K562 (cell line): ENCODE measurements around the gene AP1S3. TPM values are rescaled to one million over a fixed set of nuclear protein-coding genes. Genes with fewer than 3 reads are reported as not detected.

Experiments used
- ATAC-seq: fragments of 200-7000 bp; cut with Tn5 transposase; 3 replicates; pipeline ENCODE4 v1.9.1; 2020; ENCODE audit warnings: moderate library complexity
- BruUV-seq: library from RNA; stranded (reverse); fragments of 400-500 nt; replicated peaks from 2 replicates; lab custom pipeline; 2021; lab: Mats Ljungman, UMichigan
- CTCF ChIA-PET: fragments of 300-600 bp; formaldehyde crosslinking; extraction: SDS; loops from one replicate; lab custom pipeline; 2021; ENCODE audit warnings: low intra/inter-chr PET ratio; lab: Yijun Ruan, JAX
- POLR2A ChIA-PET: fragments of 300-600, 350-650 bp; sonication (Branson Sonifier 250); formaldehyde crosslinking; extraction: SDS; loops from one replicate; lab custom pipeline; 2021; ENCODE audit warnings: antibody characterized with exemption, inconsistent platforms; lab: Yijun Ruan, JAX
- DNase-seq, 4 experiments: peaks; one replicate each; pipeline versions ENCODE4 v3.0.0 to v3.0.0-alpha.2; 2011 to 2018; ENCODE audit warnings: low spot score in 3 of 4, mixed read lengths in 3 of 4; ENCODE audit errors: extremely low read depth in 1 of 4
- FAIRE-seq: peaks from 2 replicates; lab custom pipeline; 2011; peaks lifted over from hg19 to GRCh38; lab: Jason Lieb, UNC
- H2AFZ ChIP-seq: 2 replicates; pipeline ENCODE4 v1.6.0; 2011; ENCODE audit warnings: low read depth, low read length, control low read depth, inconsistent platforms
- H3K27ac ChIP-seq: fragments of 200-600 bp; 3 replicates; pipeline ENCODE4 v1.8.0; 2011; ENCODE audit warnings: low read depth, mild to moderate bottlenecking, control low read depth, inconsistent platforms, low read length, moderate library complexity, mixed read lengths; ENCODE audit errors: extremely low read depth
- H3K27me3 ChIP-seq, 2 experiments: fragments of 300-600 bp in 1 of 2; 2 replicates in 1 of 2; 3 replicates in 1 of 2; pipeline versions ENCODE4 v1.6.0 to v1.8.0; 2011; ENCODE audit warnings: inconsistent platforms in 2 of 2, low read length in 2 of 2, mild to moderate bottlenecking in 1 of 2, mixed read lengths in 1 of 2, moderate library complexity in 1 of 2; ENCODE audit not compliant: control insufficient read depth in 2 of 2, insufficient read depth in 2 of 2
- H3K36me3 ChIP-seq: fragments of 300-600 bp; 3 replicates; pipeline ENCODE4 v1.8.0; 2011; ENCODE audit warnings: mild to moderate bottlenecking, low read length, inconsistent platforms; ENCODE audit not compliant: control insufficient read depth, insufficient read depth
- H3K4me1 ChIP-seq, 2 experiments: fragments of 200-600 bp in 1 of 2; replicated peaks in 1 of 2; 2 replicates in 1 of 2; 3 replicates in 1 of 2; pipeline versions ENCODE4 v1.5.1 to v1.8.0; 2011; ENCODE audit warnings: inconsistent platforms in 2 of 2, low read length in 2 of 2, mild to moderate bottlenecking in 1 of 2, mixed read lengths in 1 of 2, moderate library complexity in 1 of 2; ENCODE audit not compliant: control insufficient read depth in 2 of 2, insufficient read depth in 2 of 2
- H3K4me2 ChIP-seq: 2 replicates; pipeline ENCODE4 v1.6.1; 2011; ENCODE audit warnings: low read length, control low read depth, inconsistent platforms, mixed read lengths; ENCODE audit not compliant: insufficient read depth
- H3K4me3 ChIP-seq: fragments of 200-600 bp; sonication (generic), shearing (Covaris generic); 2 replicates; pipeline ENCODE4 v1.5.1; 2016; ENCODE audit warnings: control low read depth, inconsistent platforms
- H3K79me2 ChIP-seq: fragments of 200-600 bp; 3 replicates; pipeline ENCODE4 v1.8.0; 2011; ENCODE audit warnings: low read length, inconsistent platforms; ENCODE audit not compliant: control insufficient read depth, insufficient read depth
- H3K9ac ChIP-seq, 2 experiments: 2 replicates each; pipeline versions ENCODE4 v1.6.0 to v1.6.1; 2011; ENCODE audit warnings: low read depth in 2 of 2, low read length in 2 of 2, control low read depth in 1 of 2, inconsistent platforms in 1 of 2, mild to moderate bottlenecking in 1 of 2, mixed read lengths in 1 of 2; ENCODE audit not compliant: insufficient read depth in 1 of 2
- H3K9me1 ChIP-seq: one replicate; pipeline ENCODE4 v1.6.0; 2011; ENCODE audit warnings: inconsistent platforms, mild to moderate bottlenecking, low read length, moderate library complexity; ENCODE audit not compliant: control insufficient read depth, insufficient read depth
- H3K9me3 ChIP-seq: replicated peaks from 2 replicates; pipeline ENCODE4 v1.5.1; 2011; ENCODE audit warnings: low read depth, low read length, inconsistent platforms; ENCODE audit not compliant: control insufficient read depth, insufficient read depth
- H4K20me1 ChIP-seq: replicated peaks from 2 replicates; pipeline ENCODE4 v1.6.1; 2011; ENCODE audit warnings: low read length, inconsistent platforms, mixed read lengths; ENCODE audit not compliant: control insufficient read depth, insufficient read depth
- BCLAF1 ChIP-seq, 2 experiments: fragments of 450-650 bp in 1 of 2; IDR thresholded peaks; 2 replicates each; pipeline ENCODE4 v1.6.1; 2011 to 2017; ENCODE audit warnings: low read depth in 2 of 2, antibody characterized with exemption in 1 of 2, borderline replicate concordance in 1 of 2, low read length in 1 of 2, mild to moderate bottlenecking in 1 of 2, mixed read lengths in 1 of 2; ENCODE audit not compliant: control insufficient read depth in 1 of 2
- HLTF ChIP-seq: fragments of 450-650 bp; IDR thresholded peaks from 2 replicates; pipeline ENCODE4 v1.6.1; 2016
- PREB ChIP-seq: sonication (generic); formaldehyde crosslinking; IDR thresholded peaks from 2 replicates; pipeline ENCODE4 v1.8.1; 2023; ENCODE audit warnings: mild to moderate bottlenecking, missing genetic modification reagents
- ZBTB12 ChIP-seq: fragments of 250-450 bp; sonication (Bioruptor Pico); IDR thresholded peaks from 2 replicates; pipeline ENCODE4 v1.4.0; 2020
- ZNF316 ChIP-seq: fragments of 450-650 bp; IDR thresholded peaks from 2 replicates; pipeline ENCODE4 v1.6.1; 2016
- ZNF79 ChIP-seq: fragments of 250-450 bp; sonication (Bioruptor Pico); IDR thresholded peaks from 2 replicates; pipeline ENCODE4 v1.4.0; 2020; ENCODE audit warnings: low read depth, mild to moderate bottlenecking, moderate library complexity
- WGBS: fragments of 100-300 bp; shearing (Covaris generic); methylation state at CpG from one replicate; pipeline ENCODE4 v1.1.6; 2016; ENCODE audit warnings: low coverage, mixed read lengths; ENCODE audit not compliant: insufficient coverage; ENCODE audit errors: missing lambda C conversion rate; 5-methylcytosine and 5-hydroxymethylcytosine counted together
- in situ Hi-C: fragments of 300-500 bp; cut with MboI; formaldehyde crosslinking; loops from 4 replicates; pipeline ENCODE4 v1.15.0; 2018; ENCODE audit warnings: inconsistent platforms, mixed read lengths
- intact Hi-C: fragments of 100-400 bp; cut with micrococcal nuclease; formaldehyde crosslinking; loops from 2 replicates; pipeline ENCODE4 v1.14.2; 2022
- polyA plus RNA-seq, 8 experiments: library from polyadenylated mRNA; depleted of rRNA in 4 of 8; stranded (reverse) in 5 of 8; unstranded in 3 of 8; fragments of >200 nt; fragmentation: Nextera tagmentation in 2 of 8; fragmentation: Illumina TruSeq in 1 of 8; extraction: Ambion mirVana in 2 of 8; extraction: Trizol in 1 of 8; gene quantifications; 2 replicates each; pipeline versions ENCODE4 v1.2.1 to v1.2.3, GENCODE V29; 2011 to 2014; ENCODE audit warnings: inconsistent platforms in 1 of 8, missing spikeins in 1 of 8
- total RNA-seq, 7 experiments: library from RNA; depleted of rRNA in 6 of 7; stranded (reverse); fragments of >200 nt in 6 of 7; fragmentation: Illumina TruSeq in 2 of 7; extraction: Trizol in 2 of 7; gene quantifications; 2 replicates each; pipeline versions ENCODE4 v1.2.1 to v1.2.3, GENCODE V29; 2011 to 2021; ENCODE audit warnings: low replicate concordance in 1 of 7

The AP1S3 gene
- total and polyA plus RNA-seq, 9 of the 15 experiments (the other 6 are each of a cell fraction or from before 2014, with no cell fraction given) = 0.50 to 3.8 (median 2.1) TPM

GRCh38 chr2:223865124-223865523 is 27.7 kb upstream of the AP1S3 start:
- no peak for TF ChIP-seq ZNF79 (CRISPR knock-in tag)
- no peak for TF ChIP-seq ZNF316
- no peak for TF ChIP-seq HLTF
- no peak for TF ChIP-seq ZBTB12 (CRISPR knock-in tag)
- TF ChIP-seq BCLAF1 (IDR thresholded peaks at IDR 0.05; ENCODE audit: borderline replicate concordance in 1 of 2, control insufficient read depth in 1 of 2, low read depth in 2 of 2, low read length in 1 of 2) = no peak
- TF ChIP-seq PREB (CRISPR knock-in tag) = no peak
- no peak overlapping the region for H3K27ac ChIP-seq
- H3K4me2 ChIP-seq = no peak overlapping the region
- no peaks in the 10 kb centered on the region for H3K4me1 ChIP-seq
- no peaks in the 10 kb centered on the region for H3K79me2 ChIP-seq
- ChIA-PET POLR2A (interaction anchor here (0.7 kb wide), 1 partner anchor 8 kb away, joined by 3 read pairs; no protein-coding TSS in a partner anchor), CTCF (no interaction called here)
- in situ Hi-C loops (no loop called here), intact Hi-C loops (no loop called here)
- ATAC-seq (no peak), FAIRE-seq (no peak), DNase-seq (no peak)
- no TSS peak for BruUV-seq
- H3K36me3 ChIP-seq = no peaks in the 10 kb centered on the region
- H3K27me3 ChIP-seq = no peaks in the 10 kb centered on the region
- H3K9me1 ChIP-seq = no peaks in the 10 kb centered on the region
- H4K20me1 ChIP-seq = no peaks in the 10 kb centered on the region
- no peak overlapping the region for H2AFZ ChIP-seq
- H3K9me3 ChIP-seq = no peaks in the 10 kb centered on the region
- 14% methylated on average over 4 of the region's 4 CpGs for WGBS
- H3K4me3 ChIP-seq = no peak overlapping the region
- H3K9ac ChIP-seq = no peak overlapping the region
